Small intestine (tissue), 7 donors: ENCODE measurements around the gene EFCAB10. TPM values are rescaled to one million over a fixed set of nuclear protein-coding genes. Genes with fewer than 3 reads are reported as not detected.

ENCODE experiments used
- DNase-seq, 2 donors: peaks; one replicate each; pipeline versions ENCODE4 v3.0.0 to v3.0.0-alpha.2; 2013
- FAIRE-seq: peaks from 2 replicates; lab custom pipeline; 2012; peaks lifted over from hg19 to GRCh38; lab: Jason Lieb, UNC
- H3K27ac ChIP-seq, 3 donors: one replicate each; pipeline ENCODE4 v1.5.1; 2013; ENCODE audit warnings: low read length in 2 of 3, mild to moderate bottlenecking in 2 of 3, control low read depth in 1 of 3, inconsistent platforms in 1 of 3, low read depth in 1 of 3, moderate library complexity in 1 of 3
- H3K27me3 ChIP-seq, 3 donors: one replicate each; pipeline ENCODE4 v1.6.1; 2013; ENCODE audit warnings: low read length in 3 of 3, inconsistent platforms in 1 of 3; ENCODE audit not compliant: control insufficient read depth in 3 of 3, insufficient read depth in 3 of 3
- H3K36me3 ChIP-seq, 3 donors: one replicate each; pipeline ENCODE4 v1.6.1; 2013; ENCODE audit warnings: low read length in 3 of 3, inconsistent platforms in 1 of 3, low read depth in 1 of 3, mild to moderate bottlenecking in 1 of 3, moderate library complexity in 1 of 3; ENCODE audit not compliant: control insufficient read depth in 3 of 3, insufficient read depth in 2 of 3
- H3K4me1 ChIP-seq, 3 donors: one replicate each; pipeline ENCODE4 v1.6.1; 2013; ENCODE audit warnings: low read length in 2 of 3, inconsistent platforms in 1 of 3, low read depth in 1 of 3, mild to moderate bottlenecking in 1 of 3, moderate library complexity in 1 of 3; ENCODE audit not compliant: control insufficient read depth in 3 of 3, insufficient read depth in 2 of 3
- H3K4me3 ChIP-seq, 3 donors: one replicate each; pipeline ENCODE4 v1.5.1; 2013; ENCODE audit warnings: low read length in 3 of 3, control low read depth in 1 of 3, inconsistent platforms in 1 of 3, low read depth in 1 of 3, mild to moderate bottlenecking in 1 of 3, moderate library complexity in 1 of 3
- H3K9me3 ChIP-seq, 2 donors: one replicate each; pipeline ENCODE4 v1.6.1; 2013; ENCODE audit warnings: low read depth in 1 of 2, low read length in 1 of 2; ENCODE audit not compliant: control insufficient read depth in 2 of 2, insufficient read depth in 1 of 2
- WGBS, 3 donors: extraction: QIAGEN DNeasy Blood & Tissue Kit; methylation state at CpG; one replicate each; pipeline ENCODE4 v1.1.7; 2013; 5-methylcytosine and 5-hydroxymethylcytosine counted together
- polyA plus RNA-seq, 4 donors: library from polyadenylated mRNA; stranded (reverse) in 3 of 4; unstranded in 1 of 4; fragments of 200-250 nt in 3 of 4; fragments of 120-200 nt in 1 of 4; gene quantifications; one replicate each; pipeline versions ENCODE4 v1.2.1 to v1.2.3, GENCODE V29; 2013
- donor health status: healthy with polysubstance abuse.
- donor health status: control.
- donor health status: control.
- donor health status: Bipolar disorder and iron deficiency.
- donor health status: healthy.

The EFCAB10 gene
- polyA plus RNA-seq, 4 donors: 0.87 TPM; not detected in 3

DNA sequence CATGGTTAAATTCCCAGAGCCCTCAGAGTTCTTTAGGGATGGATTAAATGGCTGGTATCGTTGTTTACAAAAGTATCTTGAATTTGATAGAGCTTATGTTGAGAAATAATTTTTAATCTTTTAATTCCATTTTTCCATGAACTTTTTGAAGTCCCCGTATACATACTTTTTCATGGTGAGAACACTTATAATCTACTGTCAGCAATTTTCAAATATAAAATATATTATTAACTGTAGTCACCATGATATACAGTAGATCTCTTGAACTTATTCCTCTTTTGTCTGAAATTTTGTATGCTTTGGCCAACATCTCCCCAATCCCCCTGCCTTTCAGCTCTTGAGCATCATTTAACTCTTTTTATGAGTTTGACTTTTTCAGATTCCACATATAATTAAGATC lies 9.4 kb downstream of the EFCAB10 start:
- no peaks in the 10 kb centered on the region for H3K27me3 ChIP-seq
- H3K4me3 ChIP-seq: no peak overlapping the region
- no peak overlapping the region for H3K27ac ChIP-seq
- 93 to 98% (median 97%) methylated on average over 2 of the region's 2 CpGs for WGBS, 3 donors
- DNase-seq (no peak), FAIRE-seq (no peak)
- no peaks in the 10 kb centered on the region for H3K4me1 ChIP-seq
- peaks cover 0 to 5% of the 10 kb centered on the region in 2 donors for H3K9me3 ChIP-seq
- H3K36me3 ChIP-seq: peaks cover 3 to 10% (median 4%) of the 10 kb centered on the region in 3 donors

DNA sequence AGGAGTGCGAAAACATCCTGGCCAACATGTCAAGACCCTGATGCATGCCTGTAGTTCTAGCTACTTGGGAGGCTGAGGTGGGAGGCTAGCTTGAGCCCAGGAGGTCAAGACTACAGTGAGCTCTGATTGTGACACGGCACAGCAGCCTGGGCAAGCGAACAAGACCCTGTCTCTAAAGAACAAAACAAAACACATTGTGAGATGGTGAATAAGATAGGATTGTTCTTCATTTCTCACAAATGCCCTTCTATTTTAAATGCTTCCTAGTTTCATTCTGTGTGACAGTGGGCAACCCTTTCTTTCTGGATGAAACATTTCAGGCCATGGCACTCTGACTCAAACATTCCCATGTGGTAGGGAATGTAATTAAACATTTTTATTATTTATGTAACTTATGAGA lies 13.5 kb downstream of the EFCAB10 start:
- 96 to 100% (median 97%) methylated on average over 3 of the region's 3 CpGs for WGBS, 3 donors
- DNase-seq (no peak), FAIRE-seq (no peak)
- Histone ChIP-seq H3K27me3 (no peaks in the 10 kb centered on the region), H3K4me3 (no peak overlapping the region), H3K4me1 (no peaks in the 10 kb centered on the region), H3K9me3 (no peaks in the 10 kb centered on the region), H3K27ac (no peak overlapping the region), H3K36me3 (peaks cover 3 to 32% (median 16%) of the 10 kb centered on the region in 3 donors)

DNA sequence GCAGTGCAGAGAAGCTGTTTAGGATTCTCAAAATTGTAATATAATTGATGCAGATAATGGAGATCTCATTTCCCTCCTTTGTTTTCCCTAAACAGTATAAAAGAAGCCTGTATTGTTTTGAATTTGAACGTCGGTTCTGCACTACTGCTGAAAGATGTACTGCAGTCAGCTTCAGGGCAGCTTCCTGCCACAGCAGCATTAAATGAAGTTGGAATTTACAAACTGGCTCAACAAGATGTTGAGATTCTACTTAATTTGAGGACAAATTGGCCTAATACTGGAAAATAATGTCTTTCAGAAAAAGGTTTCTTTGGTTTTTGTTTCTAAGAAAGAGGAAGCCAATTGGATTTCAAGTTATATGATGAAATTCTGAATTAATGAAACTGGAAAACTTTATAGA lies 14.3 kb downstream of the EFCAB10 start:
- FAIRE-seq (no peak), DNase-seq (no peak)
- Histone ChIP-seq H3K9me3 (no peaks in the 10 kb centered on the region), H3K36me3 (peaks cover 3 to 39% (median 19%) of the 10 kb centered on the region in 3 donors), H3K4me1 (no peaks in the 10 kb centered on the region), H3K27ac (no peak overlapping the region), H3K27me3 (no peaks in the 10 kb centered on the region), H3K4me3 (no peak overlapping the region)
- WGBS, 3 donors: 64 to 91% (median 88%) methylated on average over 2 of the region's 2 CpGs

DNA sequence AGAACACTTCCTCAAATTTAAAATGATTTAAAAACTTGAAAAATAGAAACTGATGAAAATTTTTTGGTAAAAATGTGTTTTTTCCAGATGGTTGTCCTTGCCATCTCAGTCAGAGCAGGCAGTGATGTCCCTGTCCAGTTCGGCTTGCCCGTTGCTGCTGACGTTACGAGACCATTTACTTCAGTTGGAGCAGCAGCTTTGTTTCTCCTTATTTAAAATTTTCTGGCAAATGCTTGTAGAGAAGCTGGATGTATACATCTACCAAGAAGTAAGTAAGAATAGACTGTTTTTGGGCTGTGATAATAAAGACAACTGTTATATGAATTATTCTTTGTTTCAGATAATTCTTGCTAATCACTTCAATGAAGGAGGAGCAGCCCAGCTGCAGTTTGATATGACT lies 16.1 kb downstream of the EFCAB10 start:
- WGBS, 3 donors: 97 to 98% (median 98%) methylated on average over 4 of the region's 4 CpGs

DNA sequence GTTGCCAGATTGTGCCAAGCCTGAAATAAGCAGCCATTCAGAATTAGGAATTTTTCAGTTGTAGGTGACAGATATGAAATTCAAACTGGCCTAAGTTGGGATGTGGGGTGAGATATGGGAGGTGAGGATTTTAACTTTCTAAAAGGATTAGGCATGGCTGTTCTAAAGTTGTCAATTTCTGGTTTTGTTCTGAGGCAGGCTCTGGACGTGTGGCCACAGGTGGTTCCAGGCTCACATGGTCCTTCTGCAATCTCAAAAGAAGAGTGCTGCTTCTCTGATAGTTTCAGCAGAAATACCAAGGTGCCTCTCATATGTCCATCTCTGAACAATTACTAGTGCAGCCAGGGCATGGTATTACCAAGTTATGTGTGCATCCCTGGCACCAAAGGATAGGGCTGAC lies 21.4 kb downstream of the EFCAB10 start:
- Histone ChIP-seq H3K9me3 (no peaks in the 10 kb centered on the region), H3K27me3 (no peaks in the 10 kb centered on the region), H3K4me3 (no peak overlapping the region), H3K36me3 (peaks cover 3 to 49% (median 17%) of the 10 kb centered on the region in 3 donors), H3K27ac (no peak overlapping the region), H3K4me1 (no peaks in the 10 kb centered on the region)
- 82 to 95% (median 85%) methylated on average over 1 of the region's 1 CpG for WGBS, 3 donors
- DNase-seq (no peak), FAIRE-seq (no peak)

More for the DNA sequence above, 16.1 kb downstream of the EFCAB10 start:
- FAIRE-seq: no peak
- Histone ChIP-seq H3K4me3 (no peak overlapping the region), H3K4me1 (no peaks in the 10 kb centered on the region), H3K36me3 (peaks cover 6 to 49% (median 22%) of the 10 kb centered on the region in 3 donors), H3K9me3 (no peaks in the 10 kb centered on the region), H3K27me3 (no peaks in the 10 kb centered on the region), H3K27ac (no peak overlapping the region)
- no peak for DNase-seq

DNA sequence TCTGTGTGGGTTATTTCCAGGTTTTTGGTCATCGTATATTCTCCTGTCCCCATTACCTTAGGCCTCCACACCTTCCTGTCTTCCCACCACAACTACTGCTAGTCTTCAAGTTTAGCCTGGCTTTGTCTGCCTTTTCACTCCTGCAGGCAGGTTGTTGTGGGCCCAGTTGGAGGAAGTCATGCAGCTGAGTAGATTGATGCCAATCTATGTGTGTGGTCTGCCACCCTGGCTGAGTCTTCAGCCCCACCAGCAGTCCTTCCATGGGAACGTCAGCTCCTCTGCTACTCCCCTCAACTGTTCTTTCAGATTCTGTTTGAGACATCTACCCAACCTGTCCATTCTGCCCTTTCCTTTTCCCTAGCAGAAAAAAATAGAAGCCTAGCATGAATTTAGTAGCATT lies 43.0 kb downstream of the EFCAB10 start:
- peaks cover 3 to 6% (median 3%) of the 10 kb centered on the region in 3 donors for H3K4me1 ChIP-seq
- H3K9me3 ChIP-seq: no peaks in the 10 kb centered on the region
- 62 to 86% (median 74%) methylated on average over 2 of the region's 2 CpGs for WGBS, 3 donors
- H3K27ac ChIP-seq: no peak overlapping the region
- H3K27me3 ChIP-seq: no peaks in the 10 kb centered on the region
- DNase-seq (no peak), FAIRE-seq (no peak)
- H3K4me3 ChIP-seq: no peak overlapping the region
- H3K36me3 ChIP-seq: peaks cover 4 to 56% (median 8%) of the 10 kb centered on the region in 3 donors

DNA sequence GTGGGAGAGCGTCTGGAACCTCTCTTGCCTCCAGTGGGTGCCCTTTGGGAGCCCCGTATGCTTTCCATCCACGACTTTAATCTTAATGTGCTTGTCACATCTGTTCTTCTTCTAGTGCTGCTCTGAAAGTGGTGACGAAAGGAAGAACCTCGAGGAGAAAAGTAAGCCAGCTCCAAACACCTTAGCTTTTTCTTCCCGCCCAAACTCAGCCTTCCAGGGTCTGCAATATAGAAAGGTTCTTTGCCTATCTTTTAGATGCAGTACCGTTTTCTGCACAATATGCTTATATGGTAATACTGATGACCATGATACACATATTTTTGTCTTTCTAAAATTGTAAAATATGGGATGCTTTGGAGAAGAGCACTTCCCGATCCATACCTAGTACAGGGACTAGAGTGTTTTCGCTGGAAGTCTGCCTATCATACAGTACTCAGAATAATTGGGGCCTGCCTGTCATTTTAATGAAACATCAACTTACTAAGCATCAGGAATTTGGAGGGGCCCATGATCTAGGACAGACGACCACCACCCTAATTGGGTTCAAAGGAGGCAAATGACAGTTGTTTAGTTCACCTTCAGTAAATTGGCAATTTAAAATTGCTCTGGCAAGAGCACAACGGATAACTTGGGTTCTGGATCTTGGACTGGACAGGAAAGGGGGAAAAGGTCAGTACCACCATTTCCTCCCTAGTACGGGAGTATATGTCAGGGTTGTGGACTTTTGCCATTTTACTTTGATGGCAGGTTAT lies 48.4 kb downstream of the EFCAB10 start:
- Histone ChIP-seq H3K4me3 (peak overlapping the region; percentile 72 to 81 (median 73)), H3K4me1 (peaks cover 3 to 14% (median 8%) of the 10 kb centered on the region in 3 donors), H3K9me3 (no peaks in the 10 kb centered on the region), H3K27me3 (no peaks in the 10 kb centered on the region), H3K36me3 (peaks cover 0 to 22% (median 0%) of the 10 kb centered on the region in 3 donors), H3K27ac (peak overlapping the region; percentile 63 to 93 (median 90))
- DNase-seq (no peak), FAIRE-seq (no peak)
- WGBS, 3 donors: 17 to 32% (median 24%) methylated on average over 12 of the region's 12 CpGs

DNA sequence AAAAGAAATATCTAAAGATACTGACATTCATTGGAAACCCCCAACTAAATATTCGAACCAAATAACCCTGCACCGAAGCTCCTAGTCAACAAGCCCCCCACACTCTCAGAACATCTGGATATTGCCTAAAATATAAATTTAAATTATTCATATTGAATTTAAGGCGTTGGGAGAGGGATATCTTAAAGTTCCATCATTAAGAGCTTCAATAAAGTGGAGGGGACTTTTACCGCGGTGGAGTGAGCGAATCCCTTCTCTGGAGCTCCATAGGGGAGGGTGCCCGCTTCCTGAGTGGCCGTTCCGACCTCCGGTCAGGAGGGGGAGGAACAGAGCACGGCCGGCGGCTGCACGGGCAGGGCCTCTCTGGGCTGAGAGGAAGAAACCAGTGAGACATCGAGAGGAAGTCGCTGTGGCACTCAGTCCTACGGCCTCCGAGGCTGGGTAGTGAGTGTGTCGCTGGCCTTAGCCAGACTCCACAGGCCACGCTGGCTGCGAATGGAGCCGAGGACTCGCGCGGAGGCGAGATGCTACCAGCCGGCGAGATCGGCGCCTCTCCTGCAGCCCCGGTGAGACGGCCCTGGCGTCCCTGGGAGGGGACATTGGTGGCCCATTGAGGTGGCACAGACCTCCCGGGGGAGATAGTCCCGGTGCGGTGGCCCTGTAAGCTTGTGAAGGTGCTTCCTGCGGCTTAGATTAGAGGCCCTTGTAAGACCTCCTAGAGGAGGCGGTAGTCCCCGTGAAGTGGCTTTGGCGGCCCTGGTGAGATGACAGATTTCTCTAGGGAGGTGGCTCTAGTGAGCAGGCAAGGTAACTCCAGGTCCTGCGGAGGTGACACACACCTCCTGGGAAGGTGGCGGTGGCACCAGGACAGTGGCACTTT lies 49.3 kb downstream of the EFCAB10 start, which contains the start of gene RINT1:
Gene RINT1, plus strand, starts transcription at position 410 of the 880 bp plus-strand sequence. Its CDS starts 115 bp downstream, at position 525.
- H3K27me3 ChIP-seq: no peaks in the 10 kb centered on the region
- peak within 1 kb of the TSS; percentile 63 to 93 (median 90) for H3K27ac ChIP-seq
- no peak for FAIRE-seq
- WGBS, 3 donors: 2% methylated on average over 40 to 42 of the region's 42 CpGs
- no peaks in the 10 kb centered on the region for H3K9me3 ChIP-seq
- peaks cover 3 to 14% (median 8%) of the 10 kb centered on the region in 3 donors for H3K4me1 ChIP-seq
- H3K4me3 ChIP-seq: peak within 1 kb of the TSS; percentile 72 to 81 (median 73)
- DNase-seq: peak; percentile 93 to 96
- peaks cover 0 to 13% (median 0%) of the 10 kb centered on the region in 3 donors for H3K36me3 ChIP-seq
